MCF 10A (cell line): ENCODE data around the gene RGS2. TPM values are rescaled to one million over a fixed set of nuclear protein-coding genes. Genes with fewer than 3 reads are reported as not detected.
A peak's percentile ranks its signal among the peaks of the same experiment; 100 is the strongest.

ENCODE experiments used
- BruUV-seq: library from RNA; stranded (reverse); fragments of 400-500 nt; replicated peaks from 2 replicates; lab custom pipeline; 2021; lab: Mats Ljungman, UMichigan
- CTCF ChIA-PET: fragments of 300-600 bp; sonication (Branson Sonifier 250); formaldehyde crosslinking; extraction: SDS; loops from one replicate; lab custom pipeline; 2021; ENCODE audit warnings: antibody characterized with exemption, inconsistent platforms; lab: Yijun Ruan, JAX
- POLR2A ChIA-PET: fragments of 300-600, 350-650 bp; sonication (Branson Sonifier 250); formaldehyde crosslinking; extraction: SDS; loops from one replicate; lab custom pipeline; 2020; ENCODE audit warnings: antibody characterized with exemption, inconsistent platforms; lab: Yijun Ruan, JAX
- DNase-seq: peaks from one replicate; pipeline ENCODE4 v3.0.0-alpha.2; 2018; ENCODE audit not compliant: unreplicated experiment
- H3K27ac Mint-ChIP-seq: one replicate; pipeline ENCODE4 v1.8.0; 2022; ENCODE audit warnings: mild to moderate bottlenecking, low read depth, mixed read lengths; ENCODE audit not compliant: unreplicated experiment
- H3K27me3 Mint-ChIP-seq: one replicate; pipeline ENCODE4 v1.8.0; 2022; ENCODE audit warnings: mixed read lengths; ENCODE audit not compliant: insufficient read depth, unreplicated experiment
- H3K36me3 Mint-ChIP-seq: one replicate; pipeline ENCODE4 v1.8.0; 2022; ENCODE audit warnings: mild to moderate bottlenecking, moderate library complexity, mixed read lengths; ENCODE audit not compliant: insufficient read depth, unreplicated experiment
- H3K4me1 Mint-ChIP-seq: one replicate; pipeline ENCODE4 v1.8.0; 2022; ENCODE audit warnings: mixed read lengths; ENCODE audit not compliant: insufficient read depth, unreplicated experiment
- H3K4me3 Mint-ChIP-seq: one replicate; pipeline ENCODE4 v1.8.0; 2022; ENCODE audit warnings: mild to moderate bottlenecking, moderate library complexity, mixed read lengths; ENCODE audit not compliant: unreplicated experiment
- H3K9me3 Mint-ChIP-seq: one replicate; pipeline ENCODE4 v1.8.0; 2022; ENCODE audit warnings: mixed read lengths; ENCODE audit not compliant: unreplicated experiment
- intact Hi-C: fragments of 100-400 bp; cut with micrococcal nuclease; formaldehyde crosslinking; loops from 2 replicates; pipeline ENCODE4 v1.14.1; 2022
- total RNA-seq: library from RNA; stranded (reverse); gene quantifications from 2 replicates; pipeline ENCODE4 v1.2.3, GENCODE V29; 2022
- TF ChIP-seq, protein P1 (sequence below): fragments of 200-600 bp; IDR thresholded peaks from one replicate; pipeline ENCODE4 v1.8.0; 2022; ENCODE audit warnings: antibody characterized with exemption, mild to moderate bottlenecking; ENCODE audit not compliant: unreplicated experiment

RGS2 gene
- total RNA-seq, 1 experiment from 2014 or later, result 42.6 TPM

DNA sequence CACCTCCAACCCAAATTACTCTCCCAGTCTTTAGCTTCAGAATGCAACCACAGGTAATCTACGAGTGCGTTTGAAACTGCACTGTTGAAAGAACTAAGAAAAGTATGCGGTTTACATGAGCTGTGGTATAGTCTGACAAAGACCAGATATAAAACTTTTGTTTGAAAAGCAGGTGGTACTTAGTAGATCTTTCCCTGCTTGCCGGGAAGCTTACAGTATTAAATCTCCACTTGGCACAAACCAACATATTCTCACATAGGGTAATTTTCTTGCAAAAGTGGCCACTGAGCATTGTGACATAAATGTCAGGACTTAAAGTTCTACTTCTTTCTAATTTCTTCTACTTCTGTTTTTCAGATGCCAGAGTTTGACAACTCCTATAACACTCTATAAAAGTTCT, 8.4 kb downstream of the RGS2 start:
- H3K27ac Mint-ChIP-seq, result no peak overlapping the region
- H3K4me3 Mint-ChIP-seq, result no peak overlapping the region
- peaks cover 8% of the 10 kb centered on the region for H3K4me1 Mint-ChIP-seq
- ChIA-PET CTCF (interaction anchor here (0.6 to 2.9 kb wide), 2 partner anchors 11 to 153 kb away, joined by 4 to 19 read pairs; no protein-coding TSS in a partner anchor), POLR2A (interaction anchor here (1.2 to 13.7 kb wide), 5 partner anchors 9 to 241 kb away, joined by 3 to 421 read pairs (median 3); partner anchors contain the start of gene RGS2)
- no peak for DNase-seq
- H3K27me3 Mint-ChIP-seq, result no peaks in the 10 kb centered on the region
- no TSS peak for BruUV-seq
- H3K9me3 Mint-ChIP-seq, result no peaks in the 10 kb centered on the region
- intact Hi-C loops, result no loop called here
- H3K36me3 Mint-ChIP-seq, result peaks cover 13% of the 10 kb centered on the region
- TF ChIP-seq, protein P1, sequence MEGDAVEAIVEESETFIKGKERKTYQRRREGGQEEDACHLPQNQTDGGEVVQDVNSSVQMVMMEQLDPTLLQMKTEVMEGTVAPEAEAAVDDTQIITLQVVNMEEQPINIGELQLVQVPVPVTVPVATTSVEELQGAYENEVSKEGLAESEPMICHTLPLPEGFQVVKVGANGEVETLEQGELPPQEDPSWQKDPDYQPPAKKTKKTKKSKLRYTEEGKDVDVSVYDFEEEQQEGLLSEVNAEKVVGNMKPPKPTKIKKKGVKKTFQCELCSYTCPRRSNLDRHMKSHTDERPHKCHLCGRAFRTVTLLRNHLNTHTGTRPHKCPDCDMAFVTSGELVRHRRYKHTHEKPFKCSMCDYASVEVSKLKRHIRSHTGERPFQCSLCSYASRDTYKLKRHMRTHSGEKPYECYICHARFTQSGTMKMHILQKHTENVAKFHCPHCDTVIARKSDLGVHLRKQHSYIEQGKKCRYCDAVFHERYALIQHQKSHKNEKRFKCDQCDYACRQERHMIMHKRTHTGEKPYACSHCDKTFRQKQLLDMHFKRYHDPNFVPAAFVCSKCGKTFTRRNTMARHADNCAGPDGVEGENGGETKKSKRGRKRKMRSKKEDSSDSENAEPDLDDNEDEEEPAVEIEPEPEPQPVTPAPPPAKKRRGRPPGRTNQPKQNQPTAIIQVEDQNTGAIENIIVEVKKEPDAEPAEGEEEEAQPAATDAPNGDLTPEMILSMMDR, result no peak

DNA sequence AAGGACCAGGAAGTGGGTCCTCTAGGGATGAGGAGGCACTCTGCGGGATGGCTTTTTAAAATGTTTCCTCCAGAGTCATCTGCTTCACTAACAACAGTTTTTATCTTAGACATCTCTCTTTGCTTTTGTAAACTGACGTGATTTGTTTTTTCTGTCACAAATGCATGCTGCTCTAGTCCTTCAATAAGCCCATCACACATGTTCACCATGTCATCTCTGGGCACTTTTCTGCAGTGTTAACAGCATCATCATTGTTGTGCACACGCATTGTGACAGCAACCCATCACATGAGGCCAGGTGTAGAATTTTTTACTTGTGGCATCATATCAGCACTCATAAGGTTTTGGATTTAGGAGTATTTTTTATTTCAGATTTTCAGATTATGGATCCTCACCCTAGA, 12.5 kb downstream of the RGS2 start:
- H3K27me3 Mint-ChIP-seq, result no peaks in the 10 kb centered on the region
- H3K36me3 Mint-ChIP-seq, result no peaks in the 10 kb centered on the region
- no peak overlapping the region for H3K4me3 Mint-ChIP-seq
- BruUV-seq, result no TSS peak
- no peak for DNase-seq
- no peaks in the 10 kb centered on the region for H3K4me1 Mint-ChIP-seq
- intact Hi-C loops, result no loop called here
- CTCF ChIA-PET, result interaction anchor here (0.9 kb wide), 1 partner anchor 176 kb away, joined by 3 read pairs; no protein-coding TSS in a partner anchor
- POLR2A ChIA-PET, result interaction anchor here (1.6 kb wide), 1 partner anchor 14 kb away, joined by 3 read pairs; no protein-coding TSS in a partner anchor
- H3K27ac Mint-ChIP-seq, result no peak overlapping the region
- no peaks in the 10 kb centered on the region for H3K9me3 Mint-ChIP-seq
- TF ChIP-seq, protein P1, result no peak

DNA sequence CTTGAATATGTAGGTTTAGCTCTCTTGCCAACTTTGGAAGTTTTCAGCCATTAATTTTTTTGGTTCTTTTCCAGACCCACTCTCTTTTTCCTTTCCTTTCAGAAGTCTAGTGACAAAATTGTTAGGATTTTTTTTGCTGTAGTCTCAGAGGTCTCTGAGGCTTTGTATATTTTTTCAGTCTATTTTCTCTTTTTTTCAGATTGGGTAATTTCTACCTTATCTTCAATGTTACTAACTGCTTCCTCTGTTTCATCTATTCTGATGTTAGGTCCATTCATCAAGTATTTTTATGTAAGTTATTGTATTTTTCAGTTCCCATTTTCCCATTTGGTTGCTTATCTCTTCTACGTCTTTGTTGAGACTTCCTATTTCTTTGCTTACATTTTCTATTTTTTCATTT, 15.7 kb downstream of the RGS2 start:
- CTCF ChIA-PET, result interaction anchor here (0.6 to 1.5 kb wide), 2 partner anchors 13 to 176 kb away, joined by 3 to 4 read pairs; no protein-coding TSS in a partner anchor
- Mint-ChIP-seq H3K4me1 (peaks cover 5% of the 10 kb centered on the region), H3K27ac (no peak overlapping the region), H3K9me3 (no peaks in the 10 kb centered on the region), H3K4me3 (no peak overlapping the region), H3K27me3 (no peaks in the 10 kb centered on the region), H3K36me3 (no peaks in the 10 kb centered on the region)
- TF ChIP-seq, protein P1, result no peak
- intact Hi-C loops, result no loop called here
- BruUV-seq, result no TSS peak
- POLR2A ChIA-PET, result interaction anchor here (0.7 to 1.3 kb wide), 6 partner anchors 9 to 119 kb away, joined by 3 to 4 read pairs (median 3); no protein-coding TSS in a partner anchor
- no peak for DNase-seq

DNA sequence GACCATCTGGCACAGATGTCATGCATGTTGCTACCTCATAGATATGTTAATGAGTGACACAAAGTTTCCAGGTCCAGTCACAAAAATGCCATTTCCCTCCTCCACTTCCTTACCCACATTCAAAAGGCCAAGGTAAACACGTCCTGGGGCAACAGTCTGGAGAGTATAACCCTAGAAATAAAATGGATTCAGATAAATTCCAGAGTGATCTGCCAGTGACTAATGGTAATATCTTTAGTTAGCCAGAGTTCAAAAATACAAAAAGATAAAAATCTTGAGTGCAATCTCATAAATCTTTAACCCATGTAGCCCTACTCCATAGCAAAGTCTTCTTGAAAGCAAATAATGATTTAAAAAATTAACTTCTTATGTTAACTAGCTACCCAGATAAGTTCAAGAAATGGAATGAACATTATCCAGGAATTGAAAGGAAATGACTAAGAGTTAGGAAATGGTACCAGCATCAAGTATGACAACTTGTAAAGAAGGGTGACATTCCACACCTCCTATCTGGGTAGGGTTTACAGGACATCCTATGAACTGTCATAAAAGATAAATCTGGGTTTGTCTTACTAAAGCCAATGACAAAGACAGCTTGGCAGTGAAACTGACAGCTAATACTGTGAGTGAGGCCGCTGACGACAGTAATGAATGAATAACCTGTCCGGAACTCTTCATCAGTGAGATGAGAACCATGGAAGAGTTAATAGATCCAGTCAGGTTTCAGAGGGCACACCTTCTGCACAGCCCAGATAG, 18.1 kb downstream of the RGS2 start:
- CTCF ChIA-PET, result interaction anchor here (1.0 kb wide), 1 partner anchor 20 kb away, joined by 3 read pairs; no protein-coding TSS in a partner anchor
- H3K9me3 Mint-ChIP-seq, result no peaks in the 10 kb centered on the region
- intact Hi-C loops, result no loop called here

More for the DNA sequence above, 18.1 kb downstream of the RGS2 start:
- H3K27me3 Mint-ChIP-seq, result no peaks in the 10 kb centered on the region
- H3K36me3 Mint-ChIP-seq, result no peaks in the 10 kb centered on the region
- BruUV-seq, result no TSS peak
- H3K4me3 Mint-ChIP-seq, result no peak overlapping the region
- POLR2A ChIA-PET, result interaction anchor here (0.7 to 4.7 kb wide), 4 partner anchors 16 to 249 kb away, joined by 3 to 19 read pairs (median 5); partner anchors contain the start of gene RGS2
- TF ChIP-seq, protein P1, result no peak
- peak; percentile 30 for DNase-seq
- no peak overlapping the region for H3K27ac Mint-ChIP-seq
- peaks cover 13% of the 10 kb centered on the region for H3K4me1 Mint-ChIP-seq
